ENCODE measurements around the gene HORMAD2. TPM values are rescaled to one million over a fixed set of nuclear protein-coding genes. Genes with fewer than 3 reads are reported as not detected.

Gene HORMAD2
- total and polyA plus RNA-seq, 2 donors (not counting 3 experiments of a cell fraction or from before 2014, with no cell fraction given): not detected

DNA sequence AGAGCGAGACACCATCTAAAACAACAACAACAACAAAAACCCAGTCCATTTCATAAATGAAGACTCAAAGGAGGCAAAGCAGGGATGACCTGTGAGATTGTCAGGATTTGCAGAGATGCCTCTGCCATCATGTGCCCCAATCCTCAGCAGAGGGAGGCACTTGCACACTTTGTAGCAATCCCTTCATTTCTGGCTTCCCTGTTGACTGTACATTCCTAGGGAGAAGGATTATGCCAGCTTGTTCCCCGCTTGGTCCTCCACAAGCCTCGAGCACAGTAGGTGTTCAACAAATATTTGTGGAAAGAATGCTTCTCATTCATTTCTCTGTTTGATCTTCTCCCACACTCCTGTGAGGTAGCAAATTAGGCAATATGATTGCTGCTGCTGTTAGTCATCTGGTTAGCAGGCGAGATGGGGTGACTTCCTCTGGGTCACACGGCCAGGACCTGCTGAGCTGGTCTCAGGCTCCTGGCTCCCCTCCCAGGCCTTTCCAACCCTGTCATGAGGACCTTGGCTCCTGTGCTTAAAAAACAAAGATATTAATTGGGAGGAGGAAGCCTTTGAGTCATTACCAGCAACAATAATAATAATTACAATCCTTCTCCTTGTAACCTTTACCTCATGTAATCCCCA, 132.2 kb downstream of the HORMAD2 start:
- POLR2A ChIA-PET: no interaction called here
- H3K9ac ChIP-seq (replicated peaks; ENCODE audit: extremely low read depth, insufficient read depth, low read length): no peak overlapping the region
- H2AFZ ChIP-seq (ENCODE audit: low read depth, low read length): no peak overlapping the region
- H3K4me3 ChIP-seq (replicated peaks in 1 of 3; ENCODE audit: insufficient read depth in 1 of 3, low read depth in 1 of 3, low read length in 3 of 3): no peak overlapping the region
- dilution Hi-C loops (cut with MboI; ENCODE audit: extremely low pct_ligation_motif_present, low sequenced_read_pairs) (no loop called here), intact Hi-C loops (cut with micrococcal nuclease) (no loop called here)
- H3K9me1 ChIP-seq (replicated peaks; ENCODE audit: control insufficient read depth, extremely low read depth, insufficient read depth, low read length): no peaks in the 10 kb centered on the region
- peak; percentile 70 for FAIRE-seq
- no peaks in the 10 kb centered on the region for H3K79me2 ChIP-seq (ENCODE audit: control insufficient read depth, insufficient read depth, low read length)
- H3K36me3 ChIP-seq (ENCODE audit: control insufficient read depth in 2 of 2, extremely low read depth in 1 of 2, insufficient read depth in 2 of 2, low read length in 2 of 2): no peaks in the 10 kb centered on the region
- CTCF ChIA-PET: interaction anchor here (1.2 kb wide), 2 partner anchors 11 to 43 kb away, joined by 3 to 5 read pairs; no protein-coding TSS in a partner anchor
- BruUV-seq (replicated peaks): no TSS peak
- H3K4me2 ChIP-seq (ENCODE audit: insufficient read depth, low read length): no peak overlapping the region
- no peak for TF ChIP-seq POLR2A (IDR thresholded peaks at IDR 0.05; ENCODE audit: low read depth, low read length)
- TF ChIP-seq FOS (IDR thresholded peaks at IDR 0.05; ENCODE audit: borderline replicate concordance, insufficient read depth, low read length): peak; percentile 57
- TF ChIP-seq MYC (IDR thresholded peaks at IDR 0.05; ENCODE audit: low read depth, low read length): no peak
- peak; percentile 60 for DNase-seq (ENCODE audit: low read depth, low spot score)
- no peaks in the 10 kb centered on the region for H4K20me1 ChIP-seq (replicated peaks; ENCODE audit: control insufficient read depth, extremely low read depth, insufficient read depth, low read length)
- H3K27ac ChIP-seq (ENCODE audit: insufficient read depth, low read depth, low read length): no peak overlapping the region
- H3K4me1 ChIP-seq (ENCODE audit: control insufficient read depth, extremely low read depth, insufficient read depth, low read length): peaks cover 25% of the 10 kb centered on the region
- H3K9me3 ChIP-seq (replicated peaks; ENCODE audit: control insufficient read depth, insufficient read depth, low read length): no peaks in the 10 kb centered on the region
- H3K27me3 ChIP-seq (ENCODE audit: control insufficient read depth in 2 of 2, insufficient read depth in 2 of 2, low read length in 2 of 2): peaks cover 0 to 8% of the 10 kb centered on the region in 2 experiments

DNA sequence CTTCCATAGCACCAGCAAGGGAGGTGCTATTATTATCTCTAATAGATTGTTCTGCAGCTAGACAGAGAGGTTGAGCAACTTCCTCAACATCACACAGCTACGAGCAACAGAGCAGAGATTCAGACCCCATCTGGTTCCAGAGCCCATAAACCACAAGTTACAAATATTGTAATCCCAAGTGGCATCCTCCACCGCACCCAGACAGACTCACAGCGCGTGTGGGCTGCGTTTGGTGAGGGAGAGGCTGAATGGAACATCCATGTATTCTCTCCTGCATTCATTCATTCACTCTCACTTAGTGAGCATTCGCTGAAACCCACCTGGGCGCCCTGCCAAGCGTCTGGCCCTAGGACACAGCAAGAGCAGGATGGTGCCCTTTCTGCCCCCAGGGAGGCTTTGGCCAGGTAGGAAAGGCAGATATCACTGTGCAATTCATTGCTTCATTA, 132.8 kb downstream of the HORMAD2 start:
- intact Hi-C loops (cut with micrococcal nuclease): no loop called here
- peaks cover 0 to 8% of the 10 kb centered on the region in 2 experiments for H3K27me3 ChIP-seq (ENCODE audit: control insufficient read depth in 2 of 2, insufficient read depth in 2 of 2, low read length in 2 of 2)
- H3K4me1 ChIP-seq (ENCODE audit: control insufficient read depth, extremely low read depth, insufficient read depth, low read length): peaks cover 25% of the 10 kb centered on the region
- no peak for TF ChIP-seq EZH2 (IDR thresholded peaks at IDR 0.05; ENCODE audit: borderline replicate concordance, low read depth, low read length, severe bottlenecking)
- TF ChIP-seq MYC (IDR thresholded peaks at IDR 0.05; ENCODE audit: low read depth, low read length): no peak
- no peak for TF ChIP-seq JUN (IDR thresholded peaks at IDR 0.05; ENCODE audit: borderline replicate concordance, insufficient read depth, insufficient read length, low read depth)
- H3K27ac ChIP-seq (ENCODE audit: insufficient read depth, low read depth, low read length): no peak overlapping the region
- no peak overlapping the region for H2AFZ ChIP-seq (ENCODE audit: low read depth, low read length)
- no peak overlapping the region for H3K4me2 ChIP-seq (ENCODE audit: insufficient read depth, low read length)
- DNase-seq (ENCODE audit: low read depth, low spot score) (no peak), FAIRE-seq (no peak)
- no peaks in the 10 kb centered on the region for H3K9me1 ChIP-seq (replicated peaks; ENCODE audit: control insufficient read depth, extremely low read depth, insufficient read depth, low read length)
- no peak overlapping the region for H3K4me3 ChIP-seq (replicated peaks in 1 of 3; ENCODE audit: insufficient read depth in 1 of 3, low read depth in 1 of 3, low read length in 3 of 3)
- H3K9ac ChIP-seq (replicated peaks; ENCODE audit: extremely low read depth, insufficient read depth, low read length): no peak overlapping the region
- CTCF ChIA-PET: interaction anchor here (1.2 kb wide), 2 partner anchors 12 to 43 kb away, joined by 3 to 5 read pairs; no protein-coding TSS in a partner anchor
- no peaks in the 10 kb centered on the region for H3K9me3 ChIP-seq (replicated peaks; ENCODE audit: control insufficient read depth, insufficient read depth, low read length)
- H4K20me1 ChIP-seq (replicated peaks; ENCODE audit: control insufficient read depth, extremely low read depth, insufficient read depth, low read length): no peaks in the 10 kb centered on the region
- POLR2A ChIA-PET: no interaction called here
- no TSS peak for BruUV-seq (replicated peaks)
- no peaks in the 10 kb centered on the region for H3K36me3 ChIP-seq (ENCODE audit: control insufficient read depth in 2 of 2, extremely low read depth in 1 of 2, insufficient read depth in 2 of 2, low read length in 2 of 2)
- dilution Hi-C loops (cut with MboI; ENCODE audit: extremely low pct_ligation_motif_present, low sequenced_read_pairs): no loop called here
- H3K79me2 ChIP-seq (ENCODE audit: control insufficient read depth, insufficient read depth, low read length): no peaks in the 10 kb centered on the region

Data from endothelial cell of umbilical vein (primary cell).